Hypothalamus (tissue), 51 donors: ENCODE results near the gene DYDC2.

Experiments
- DNase-seq, 51 donors: peaks; one replicate each; lab custom pipeline; 2025; lab: John Stamatoyannopoulos, UW

Gene DYDC2

GRCh38 chr10:80365510-80365909 is 8.9 kb downstream of the DYDC2 start:
- no peak for DNase-seq

- DNase-seq = no peak
Observed at GRCh38 chr10:80371467-80371866, 14.9 kb downstream of the DYDC2 start.

- peak in 8 of 51 donors; percentile 4 to 25 (median 12) for DNase-seq
Observed at GRCh38 chr10:80372675-80373074, 16.1 kb downstream of the DYDC2 start.

- no peak for DNase-seq
Observed at GRCh38 chr10:80373502-80373901, 16.9 kb downstream of the DYDC2 start.

GRCh38 chr10:80379701-80380100 is 23.1 kb downstream of the DYDC2 start:
- no peak for DNase-seq

- DNase-seq = no peak
Observed at GRCh38 chr10:80380185-80380584, 23.6 kb downstream of the DYDC2 start.

- DNase-seq = peak in 12 of 51 donors; percentile 1 to 28 (median 18)
Observed at GRCh38 chr10:80382989-80383388, 26.4 kb downstream of the DYDC2 start.

GRCh38 chr10:80390740-80391139 is 34.2 kb downstream of the DYDC2 start:
- no peak for DNase-seq

GRCh38 chr10:80392250-80392649 is 35.7 kb downstream of the DYDC2 start:
- no peak for DNase-seq

GRCh38 chr10:80394358-80394916 is 37.9 kb downstream of the DYDC2 start:
- DNase-seq = peak in 1 of 51 donors; percentile 10

GRCh38 chr10:80397014-80397413 is 40.4 kb downstream of the DYDC2 start:
- DNase-seq = no peak

- DNase-seq = no peak
Observed at GRCh38 chr10:80400136-80400804, 43.7 kb downstream of the DYDC2 start.

GRCh38 chr10:80405035-80405434 is 48.5 kb downstream of the DYDC2 start:
- DNase-seq = no peak

GRCh38 chr10:80405626-80406025 is 49.0 kb downstream of the DYDC2 start:
- peak in 1 of 51 donors; percentile 32 for DNase-seq

GRCh38 chr10:80406204-80406603 is 49.6 kb downstream of the DYDC2 start:
- DNase-seq = peak in 1 of 51 donors; percentile 32

GRCh38 chr10:80407812-80408241 is 51.2 kb downstream of the DYDC2 start:
- DNase-seq = peak in 10 of 51 donors; percentile 12 to 63 (median 36)

- DNase-seq = peak in 49 of 51 donors; percentile 42 to 92 (median 81)
Observed at GRCh38 chr10:80408242-80409101, 51.9 kb downstream of the DYDC2 start, which contains the start of gene PRXL2A. Gene PRXL2A, plus strand, starts transcription at chr10:80408551. Its CDS starts 11,917 bp downstream, at chr10:80420468.

GRCh38 chr10:80409121-80409520 is 52.5 kb downstream of the DYDC2 start:
- peak in 3 of 51 donors; percentile 15 to 50 (median 23) for DNase-seq

- peak in 1 of 51 donors; percentile 3 for DNase-seq
Observed at GRCh38 chr10:80410122-80410521, 53.5 kb downstream of the DYDC2 start.

- peak in 1 of 51 donors; percentile 28 for DNase-seq
Observed at GRCh38 chr10:80410578-80411145, 54.1 kb downstream of the DYDC2 start.

GRCh38 chr10:80411267-80411668 is 54.7 kb downstream of the DYDC2 start:
- peak in 11 of 51 donors; percentile 12 to 40 (median 20) for DNase-seq
